ENCODE data around the gene CENPH.
"Not testable (repeated sequence)": the region's sequence is repeated elsewhere in the genome, so short reads cannot be mapped to it uniquely, and the experiment has no call there.

DNA sequence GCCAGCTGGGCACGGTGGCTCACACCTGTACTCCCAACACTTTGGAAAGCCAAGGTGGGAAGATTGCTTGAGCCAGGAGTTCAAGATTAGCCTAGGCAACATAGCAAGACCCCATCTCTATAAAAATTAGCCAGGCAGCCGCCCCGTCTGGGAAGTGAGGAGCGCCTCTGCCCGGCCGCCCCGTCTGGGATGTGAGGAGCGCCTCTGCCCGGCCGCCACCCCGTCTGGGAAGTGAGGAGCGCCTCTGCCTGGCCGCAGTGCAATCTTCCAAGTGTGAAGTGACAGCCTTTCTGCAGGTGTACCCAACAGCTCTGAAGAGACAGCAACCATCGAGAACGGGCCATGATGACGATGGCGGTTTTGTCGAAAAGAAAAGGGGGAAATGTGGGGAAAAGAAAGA, 31.0 kb downstream of the CENPH start:
- not testable (repeated sequence) for TF ChIP-seq CTCF, POLR2A, EP300 (IDR thresholded peaks at IDR 0.05)

All from tibial nerve (tissue), 4 donors.